ENCODE results near the gene SPATA16.

GRCh38 chr3:172869784-172870518, 271.1 kb downstream of the SPATA16 start:
- TF ChIP-seq TCF4 (CRISPR knock-in tag; IDR thresholded peaks at IDR 0.05; ENCODE audit: borderline replicate concordance), result no peak
- no peak for TF ChIP-seq SNAI2 (CRISPR knock-in tag; IDR thresholded peaks at IDR 0.05)
- TF ChIP-seq ZNF8 (CRISPR knock-in tag; IDR thresholded peaks at IDR 0.05), result no peak
- no peak for TF ChIP-seq CREB5 (CRISPR knock-in tag; IDR thresholded peaks at IDR 0.05; ENCODE audit: low read depth)
- no peak for TF ChIP-seq ZNF70 (CRISPR knock-in tag; IDR thresholded peaks at IDR 0.05)
- no peak for TF ChIP-seq GLIS3 (CRISPR knock-in tag; IDR thresholded peaks at IDR 0.05)
- no peak for TF ChIP-seq ARNTL (CRISPR knock-in tag; IDR thresholded peaks at IDR 0.05; ENCODE audit: borderline replicate concordance, low read depth)

Data from SK-N-SH treated with all-trans-retinoic acid at 6 μM for 48 hours (cell line).